Skin of body (tissue), 2 donors: ENCODE results near the gene KCNMA1. TPM values are rescaled to one million over a fixed set of nuclear protein-coding genes. Genes with fewer than 3 reads are reported as not detected.
"Not testable (repeated sequence)": the region's sequence is repeated elsewhere in the genome, so short reads cannot be mapped to it uniquely, and the experiment has no call there.

ENCODE experiments used
- DNase-seq: peaks from one replicate; lab custom pipeline; 2025; lab: John Stamatoyannopoulos, UW
- total RNA-seq: library from RNA; depleted of rRNA; stranded (reverse); fragments of >200 nt; gene quantifications from one replicate; pipeline ENCODE4 v1.2.3, GENCODE V29; 2014

KCNMA1 gene
- total RNA-seq, 1 donor from 2014 or later = 11.7 TPM

DNA sequence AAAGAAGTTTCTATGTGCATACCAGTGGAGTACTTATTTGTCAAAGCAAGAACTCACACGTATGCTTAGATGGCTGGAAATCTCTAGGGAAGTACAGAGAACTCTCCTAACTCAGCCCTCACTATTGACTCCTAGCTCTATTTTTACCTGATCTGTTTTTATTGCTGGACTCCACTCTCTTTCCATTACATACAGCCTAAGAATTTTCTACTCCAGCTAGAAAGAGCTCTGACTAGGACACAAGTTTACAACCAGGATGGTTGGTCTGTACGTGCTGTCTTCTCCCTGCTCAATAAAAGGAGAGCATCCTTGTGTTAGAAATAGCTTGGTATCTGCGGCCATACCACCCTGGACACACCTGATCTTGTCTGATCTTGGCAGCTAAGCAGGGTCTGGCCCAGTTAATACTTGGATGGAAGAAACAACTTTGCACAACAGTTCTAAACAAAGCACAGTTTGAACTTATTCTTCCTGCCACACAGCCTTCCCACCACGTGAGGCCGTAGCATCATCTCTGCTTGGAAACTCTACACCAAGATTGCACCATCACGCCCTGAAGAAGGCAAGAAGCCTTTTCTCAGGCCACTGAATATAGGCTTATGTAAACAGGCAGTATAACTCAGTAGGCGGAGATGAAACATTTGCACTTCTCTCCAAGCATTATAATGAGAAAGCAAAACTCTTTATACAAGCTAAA is 50.7 kb downstream of the KCNMA1 start:
- no peak for DNase-seq

DNA sequence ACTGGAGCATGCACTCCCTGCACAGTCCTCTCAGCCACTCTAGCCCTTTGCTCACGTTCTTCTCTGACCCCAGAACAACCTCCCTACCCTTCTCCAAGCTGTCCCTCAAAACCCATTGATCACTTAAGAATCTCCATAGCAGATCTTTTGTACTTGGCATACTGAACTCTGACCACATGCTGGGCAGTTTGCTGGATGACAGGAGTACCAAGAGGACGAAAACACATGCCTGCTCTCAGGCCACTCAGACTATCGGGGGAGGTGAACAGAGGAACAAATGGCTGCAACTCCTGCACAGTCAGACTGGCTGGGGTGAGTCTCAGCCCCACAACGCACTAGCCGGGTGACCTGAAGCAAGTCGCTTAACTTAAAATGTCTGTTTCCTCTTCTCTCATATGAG is 52.7 kb downstream of the KCNMA1 start:
- DNase-seq = no peak

DNA sequence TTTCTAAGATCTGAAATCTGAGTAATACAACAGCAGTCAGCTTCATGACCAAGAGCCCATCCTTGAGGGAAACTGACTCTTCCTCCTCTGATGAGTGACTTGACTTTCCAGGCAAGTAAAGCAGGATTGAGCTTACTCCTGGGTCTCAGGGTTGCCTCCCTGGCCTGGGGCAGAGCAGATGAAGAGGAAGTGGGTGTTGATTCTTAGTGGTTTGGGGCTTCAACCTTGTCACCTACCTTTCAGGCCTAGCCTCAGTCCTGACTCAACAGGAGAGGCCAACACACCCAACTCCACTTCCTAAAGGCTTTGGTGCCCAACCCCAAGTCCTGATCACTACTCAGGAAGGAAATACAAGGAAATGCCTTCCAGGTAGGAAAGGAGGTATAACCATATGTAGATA is 54.1 kb downstream of the KCNMA1 start:
- no peak for DNase-seq

DNA sequence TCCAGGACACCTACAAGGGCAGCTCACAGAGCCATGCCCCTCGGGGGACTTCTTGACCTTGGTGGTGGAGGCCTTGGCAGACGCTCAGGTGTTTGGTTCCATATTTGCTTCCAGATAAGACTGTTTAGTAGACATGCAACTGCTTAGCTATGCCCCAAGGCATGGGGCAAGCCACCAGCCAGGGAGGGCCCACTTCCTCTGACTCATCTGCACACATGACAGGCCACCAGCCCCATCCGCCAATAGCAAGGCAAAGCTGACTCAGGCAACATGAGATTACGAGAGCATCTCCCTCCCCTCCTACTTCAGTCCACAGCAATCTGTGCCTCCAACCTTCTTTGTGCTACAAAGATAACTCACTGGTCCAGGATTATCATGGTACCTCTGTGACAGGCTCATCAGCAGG is 54.9 kb downstream of the KCNMA1 start:
- DNase-seq = no peak

DNA sequence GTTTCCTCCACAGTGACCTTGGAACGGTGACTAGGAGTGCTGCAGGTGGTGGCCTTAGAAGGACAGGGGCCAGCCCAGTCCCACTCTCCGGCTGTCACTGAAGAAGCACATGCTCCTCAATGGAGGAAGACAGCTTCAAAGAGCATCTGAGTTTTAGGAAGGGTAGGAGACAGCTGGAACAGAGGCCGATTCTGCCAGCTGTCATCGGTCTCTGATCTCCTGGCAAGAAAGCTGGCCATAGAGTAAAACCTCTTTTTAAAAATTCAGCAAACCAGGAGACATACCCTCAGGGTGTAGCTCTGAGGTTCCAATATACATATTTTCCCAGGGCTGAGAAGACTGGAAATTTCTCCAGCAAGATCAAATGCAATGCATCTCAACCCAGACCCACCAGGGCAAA is 55.9 kb downstream of the KCNMA1 start:
- no peak for DNase-seq

DNA sequence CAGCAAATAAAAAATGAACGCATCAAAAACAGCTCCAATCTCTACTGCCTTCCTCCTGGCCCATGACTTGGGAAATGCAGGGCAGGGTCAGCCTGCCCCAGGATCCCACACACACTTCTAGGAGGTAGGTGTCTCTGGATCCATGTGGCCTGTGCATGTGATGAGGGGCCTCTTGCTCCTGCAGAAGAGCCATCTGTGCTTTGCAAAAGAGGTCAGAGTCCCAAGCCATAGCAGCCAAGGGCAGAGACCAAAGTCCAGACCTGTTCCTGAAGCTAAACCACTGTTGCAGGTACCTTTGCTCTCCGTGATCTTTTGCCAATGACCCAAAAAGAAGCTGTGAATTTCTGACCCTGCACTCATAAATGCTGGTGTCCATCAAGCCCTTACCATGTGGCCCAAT is 57.1 kb downstream of the KCNMA1 start:
- DNase-seq = no peak

DNA sequence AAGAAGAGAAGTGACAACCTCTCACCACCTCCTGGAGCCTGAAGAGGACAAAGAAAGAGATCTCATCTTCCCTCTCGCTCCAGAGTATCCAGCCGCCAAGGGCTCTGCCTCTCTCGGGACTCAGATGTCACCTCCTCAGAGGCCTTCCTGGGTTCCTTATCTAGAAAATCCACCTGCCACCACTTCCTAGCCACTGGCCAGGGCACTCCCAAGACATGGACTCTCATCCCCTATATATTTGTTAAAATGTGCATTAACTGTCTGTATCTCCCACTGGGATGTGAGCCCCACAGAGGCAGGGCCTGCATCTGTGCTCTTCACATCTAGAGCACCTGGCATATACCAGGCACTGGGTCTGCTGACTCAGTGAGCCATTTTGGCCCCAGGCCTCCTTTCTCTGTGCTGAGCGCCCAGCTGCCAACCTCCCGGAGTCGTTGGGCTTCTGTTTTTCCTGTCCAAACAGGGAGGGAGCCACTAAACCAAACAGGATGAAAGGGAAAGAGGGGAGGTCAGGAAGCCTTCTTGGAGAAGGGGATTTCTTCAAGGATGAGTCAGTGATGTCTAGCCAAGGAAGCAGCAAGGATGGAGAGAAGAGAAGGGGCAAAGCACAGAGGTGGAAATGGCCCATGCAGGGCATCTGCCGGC is 58.9 kb downstream of the KCNMA1 start:
- no peak for DNase-seq

DNA sequence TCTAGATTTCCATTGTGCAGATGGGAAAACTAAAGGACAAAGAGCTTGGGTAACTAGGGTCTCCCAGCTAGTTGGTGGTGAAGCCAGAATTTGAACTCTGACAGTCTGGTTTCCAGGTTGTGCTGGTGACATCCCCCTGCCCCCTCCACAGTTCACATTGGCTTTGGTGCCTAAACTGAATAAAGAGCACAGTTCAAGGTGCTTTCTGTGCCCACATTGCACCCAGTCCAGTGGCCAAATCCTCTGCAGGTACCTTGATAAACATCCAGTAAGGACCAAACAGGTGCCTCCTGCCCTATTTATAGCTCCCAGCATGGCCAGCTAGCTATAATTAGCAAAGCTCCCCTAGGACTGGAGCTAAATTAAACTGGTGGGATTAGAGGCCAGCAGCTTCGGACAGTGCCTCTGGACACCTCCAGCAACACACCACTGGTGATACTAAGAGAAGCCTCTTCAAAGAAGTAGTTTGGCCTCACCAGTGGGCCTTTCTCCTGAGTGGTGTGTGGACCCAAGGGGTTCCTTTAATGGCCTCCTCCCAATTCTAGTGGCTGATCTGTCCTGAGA is 59.9 kb downstream of the KCNMA1 start:
- no peak for DNase-seq

DNA sequence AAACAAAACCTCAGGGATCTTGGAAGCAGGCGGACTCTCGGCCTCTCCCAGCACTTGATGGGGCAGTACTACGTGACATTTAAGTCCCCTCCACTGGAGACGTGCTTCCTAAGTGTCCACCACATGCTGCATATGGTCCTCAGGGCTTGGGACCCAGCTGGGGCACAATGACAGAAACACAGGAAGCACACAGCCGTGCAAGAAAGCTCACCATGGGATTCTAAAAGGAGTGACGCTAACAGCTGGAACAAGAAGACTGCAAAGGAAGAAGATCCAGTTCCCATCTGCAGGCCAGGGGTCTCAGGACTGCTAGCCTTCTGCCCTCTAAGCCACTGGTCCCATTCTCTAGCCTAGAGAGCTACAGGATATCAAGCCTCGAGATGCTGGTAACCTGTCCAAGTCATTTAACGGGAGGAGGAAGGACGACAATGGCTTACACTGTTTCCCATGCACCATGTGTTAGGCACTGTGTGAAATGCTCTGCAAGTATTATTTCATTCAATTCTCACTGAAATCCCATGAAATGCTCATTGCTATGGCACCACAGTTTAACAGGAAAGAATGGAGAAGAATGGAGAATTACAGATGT is 61.1 kb downstream of the KCNMA1 start:
- DNase-seq = no peak

DNA sequence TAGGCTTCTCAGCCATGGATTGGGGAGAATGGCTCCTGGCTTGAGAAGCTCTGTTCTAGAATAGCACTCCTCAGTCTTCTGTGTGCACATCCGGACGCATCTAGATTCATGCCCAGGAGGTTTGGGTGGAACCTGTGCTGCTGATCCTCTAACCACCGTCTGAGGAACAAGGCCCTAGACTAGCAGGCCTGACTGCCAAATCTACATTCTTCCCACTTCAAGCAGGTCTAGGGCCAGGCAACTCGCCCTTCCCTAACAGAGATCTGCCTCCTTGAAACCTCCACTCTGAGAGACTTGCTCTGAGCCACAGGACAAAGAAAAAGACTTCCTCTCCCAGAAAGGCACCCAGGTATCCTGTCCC is 61.6 kb downstream of the KCNMA1 start:
- no peak for DNase-seq

DNA sequence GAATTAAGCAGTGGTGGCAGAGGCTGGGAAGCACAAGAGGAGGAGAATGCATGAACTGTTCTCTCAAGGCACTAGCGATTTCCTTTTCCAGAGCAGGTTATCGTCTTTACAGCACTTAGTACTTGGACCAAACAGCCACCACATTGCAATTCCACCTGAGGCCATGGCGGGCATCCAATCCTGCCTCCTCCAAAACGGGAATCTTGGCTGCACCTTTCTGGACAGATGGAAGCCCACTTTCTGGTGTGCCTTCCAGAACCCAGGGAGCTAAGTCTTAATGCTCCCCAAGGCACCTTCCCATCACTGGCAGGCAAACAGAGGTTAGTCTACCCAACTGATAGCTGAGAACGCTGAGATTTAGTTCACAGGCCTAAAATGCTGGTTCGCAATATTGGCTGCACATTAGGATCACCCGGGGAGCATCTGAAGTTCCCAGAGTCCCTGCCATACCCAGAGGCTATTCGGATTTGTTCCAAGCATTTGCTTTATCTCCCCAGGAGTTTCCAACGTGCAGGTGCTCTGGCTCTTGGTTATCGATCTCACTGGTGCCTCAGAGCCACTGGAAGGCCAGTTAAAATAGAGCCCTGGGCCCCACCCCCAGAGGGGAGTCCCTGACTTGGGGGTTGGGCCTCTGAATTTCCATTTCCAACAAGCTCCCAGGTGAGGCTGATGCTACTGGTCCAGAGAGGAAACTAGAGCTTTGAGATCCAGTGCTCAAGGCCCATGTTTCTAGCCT is 62.2 kb downstream of the KCNMA1 start:
- DNase-seq = no peak

DNA sequence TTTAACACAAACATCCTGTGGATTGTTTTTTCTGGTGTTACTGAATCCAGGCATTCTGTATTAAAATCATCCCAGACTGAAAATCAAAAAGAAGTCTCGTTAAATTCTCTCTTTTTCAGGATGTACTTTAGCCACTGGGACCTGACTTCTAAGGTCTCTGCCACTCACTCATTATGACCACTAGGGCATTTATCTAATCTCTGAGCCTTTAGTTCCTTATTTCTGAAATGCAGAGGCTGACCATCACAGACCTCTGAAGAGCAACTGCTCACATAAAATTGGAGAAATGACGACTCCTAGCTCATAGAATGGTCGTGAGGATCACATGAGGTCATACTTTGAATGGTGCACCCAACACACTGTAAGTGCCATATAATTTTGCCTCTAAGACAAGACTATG is 63.2 kb downstream of the KCNMA1 start:
- DNase-seq = no peak

DNA sequence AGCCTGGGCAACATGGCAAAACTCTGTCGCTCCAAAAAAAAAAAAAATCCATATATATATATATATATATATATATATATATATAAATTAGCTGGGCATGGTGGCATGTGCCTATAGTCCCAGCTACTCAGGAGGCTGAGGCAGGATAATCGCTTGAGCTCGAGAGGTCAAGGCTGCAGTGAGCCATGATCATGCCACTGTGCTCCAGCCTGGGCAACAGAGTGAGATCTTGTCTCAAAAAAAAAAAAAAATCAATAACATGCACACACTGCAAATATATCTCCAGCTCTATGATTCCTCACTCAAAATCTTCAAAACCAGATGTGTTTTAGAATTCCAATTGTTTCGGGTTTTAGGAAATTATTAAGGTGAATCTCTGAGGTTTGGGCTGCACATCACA is 65.1 kb downstream of the KCNMA1 start:
- DNase-seq = not testable (repeated sequence)

DNA sequence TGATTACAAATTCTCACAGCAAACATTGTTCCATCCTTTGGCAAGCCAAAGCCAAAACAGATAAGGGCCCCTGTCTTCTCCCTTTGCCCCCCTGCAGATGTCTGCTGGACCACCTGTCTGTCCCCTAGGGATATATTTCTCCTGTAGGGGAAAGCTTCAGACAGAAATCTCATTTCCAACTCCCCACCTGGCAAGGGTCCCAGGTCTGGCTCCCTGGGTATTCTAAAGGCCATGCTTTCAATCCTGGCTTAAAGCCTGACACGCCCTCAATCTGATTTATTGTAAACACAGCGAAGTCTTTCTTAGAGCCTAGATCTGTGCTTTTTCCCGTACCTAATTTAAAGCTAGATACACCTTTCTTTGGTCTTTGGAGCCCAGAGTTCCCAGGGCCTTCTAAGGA is 66.1 kb downstream of the KCNMA1 start:
- DNase-seq = no peak

DNA sequence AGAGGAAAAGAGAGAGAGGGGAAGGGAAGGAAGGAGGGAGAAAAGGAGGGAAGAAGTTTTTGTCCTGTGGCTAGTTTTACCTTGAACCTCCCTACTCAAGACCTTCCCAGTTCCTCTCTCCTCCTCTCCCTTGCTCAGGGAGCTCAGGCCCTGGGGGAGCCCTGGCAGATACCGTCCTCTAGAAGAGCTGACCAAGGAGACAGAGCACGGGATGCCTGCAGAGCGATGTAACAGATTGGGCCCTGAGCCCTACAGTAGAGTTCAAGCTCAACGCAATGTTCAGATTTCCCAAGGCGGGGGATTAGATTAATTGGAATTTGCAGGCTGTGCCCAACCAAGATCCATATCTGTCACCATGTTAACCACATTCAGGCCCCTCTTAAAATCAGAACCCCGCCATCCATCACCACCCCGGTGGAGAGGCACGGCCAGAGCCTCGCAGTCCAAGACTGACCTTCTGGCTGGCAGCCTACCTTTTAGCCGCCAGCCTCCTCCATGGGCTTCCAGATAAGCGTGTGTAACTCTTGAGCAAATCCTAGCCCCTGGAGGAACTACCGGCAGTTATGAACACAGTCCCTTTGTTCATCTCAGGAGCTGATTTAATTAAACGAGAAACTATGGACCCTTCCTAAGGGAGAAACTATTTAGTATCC is 70.6 kb downstream of the KCNMA1 start:
- no peak for DNase-seq

DNA sequence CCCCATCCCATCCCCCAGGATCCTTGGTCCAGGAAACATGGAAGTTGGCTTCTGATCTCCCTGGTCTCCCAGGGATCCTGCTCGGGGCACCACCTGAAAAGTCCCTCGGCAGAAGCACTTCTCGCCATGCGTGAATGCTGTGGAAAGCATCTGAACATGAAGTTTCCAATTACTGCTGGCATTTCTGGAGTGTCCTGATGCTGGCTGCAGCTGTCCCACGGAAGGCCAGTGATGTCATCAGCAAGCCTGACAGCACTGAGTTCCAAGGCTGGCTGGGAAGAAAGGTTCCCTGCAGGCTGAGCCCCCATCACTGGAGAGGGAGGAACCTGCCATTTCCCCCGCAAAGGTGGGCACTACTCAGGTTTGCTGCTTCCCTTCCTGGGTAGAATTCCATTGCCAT is 71.4 kb downstream of the KCNMA1 start:
- DNase-seq = no peak

DNA sequence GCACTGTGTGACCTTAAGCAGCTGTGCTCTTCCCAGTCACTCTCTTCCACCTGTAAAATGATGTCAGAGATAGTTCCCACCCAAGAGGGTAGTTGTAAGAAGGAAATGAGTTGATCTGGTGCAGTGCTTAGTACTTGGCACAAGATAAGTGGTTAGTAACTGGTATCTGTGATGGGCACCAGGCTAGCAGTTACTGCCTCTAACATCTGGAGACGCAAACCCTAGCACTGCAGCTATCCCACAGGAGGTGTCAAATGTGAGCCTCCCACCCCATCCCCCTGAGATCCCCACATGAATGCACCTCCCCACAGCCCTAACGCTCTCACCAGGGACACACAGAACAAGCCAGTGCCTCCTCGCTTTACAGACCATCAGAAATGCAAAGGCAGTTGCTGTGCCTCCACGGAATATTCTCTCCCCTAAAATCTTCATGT is 72.0 kb downstream of the KCNMA1 start:
- no peak for DNase-seq

DNA sequence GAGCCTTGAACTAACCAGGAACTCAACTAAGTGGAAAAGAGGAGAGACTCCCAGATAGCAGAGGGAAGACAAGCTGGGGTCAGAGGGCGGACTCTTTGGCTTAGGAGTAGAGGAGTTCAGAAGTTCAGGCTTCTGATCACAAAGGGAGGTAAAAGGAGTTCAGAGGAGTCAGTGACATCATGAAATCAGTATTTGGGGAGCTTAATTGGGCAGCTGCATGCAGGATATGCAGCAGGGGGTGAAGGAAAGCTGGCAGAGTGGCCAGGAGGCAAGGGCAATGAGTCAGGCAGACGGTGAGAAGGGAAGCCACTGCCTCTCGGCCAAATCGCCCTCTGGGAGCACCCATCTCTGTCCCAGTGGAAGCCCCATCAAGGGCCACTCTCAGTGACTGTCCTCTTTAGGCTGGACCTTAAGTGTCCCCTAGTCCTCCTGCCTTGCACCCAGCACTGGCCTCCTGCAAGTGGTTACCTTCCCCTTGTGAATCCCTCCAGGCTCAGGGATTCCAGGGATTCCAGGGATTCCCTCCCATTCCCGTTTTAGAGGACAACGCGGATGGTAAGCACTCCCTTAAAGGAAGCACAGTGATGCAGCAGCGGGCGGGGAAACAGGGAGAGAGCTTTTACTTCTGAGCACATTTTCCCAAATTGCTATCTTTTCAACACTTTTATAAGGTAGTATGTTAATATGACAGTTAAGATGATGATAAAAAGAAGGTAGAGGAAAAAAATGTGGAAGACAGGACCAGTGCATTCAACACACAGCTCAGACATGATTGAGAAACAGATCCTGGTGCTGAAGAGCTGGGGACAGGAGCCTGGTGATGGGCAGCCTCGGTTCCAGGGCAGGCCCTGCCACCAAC is 72.6 kb downstream of the KCNMA1 start:
- no peak for DNase-seq

DNA sequence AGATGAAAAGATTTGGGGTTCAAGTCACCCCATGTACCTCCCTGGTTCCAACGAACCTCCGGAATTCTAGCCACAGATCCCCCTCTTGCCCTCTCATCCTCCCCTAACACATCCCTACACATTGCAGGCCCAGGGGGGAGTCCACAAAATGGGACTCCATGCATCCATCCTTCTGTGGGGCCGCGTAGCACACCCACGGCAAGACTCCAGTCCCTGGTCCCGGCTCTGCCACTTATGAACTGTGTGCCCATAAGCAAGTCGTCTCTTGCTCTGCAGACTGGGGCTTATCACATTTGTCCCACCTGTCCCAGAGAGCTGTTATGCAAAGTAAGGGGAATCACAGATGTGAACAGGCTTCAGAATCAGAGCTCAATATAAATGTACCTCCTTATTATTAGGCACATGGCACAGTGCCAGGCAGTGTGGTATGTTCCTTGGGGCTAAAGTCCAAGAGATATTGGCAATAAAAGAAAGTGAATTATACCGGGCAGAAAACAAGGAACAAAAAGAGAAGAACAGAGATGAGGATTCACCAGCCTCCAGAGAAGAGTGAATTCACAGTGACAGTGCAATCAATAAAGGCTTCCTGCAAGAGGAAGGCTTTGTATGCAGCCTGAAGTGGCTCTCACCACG is 73.9 kb downstream of the KCNMA1 start:
- DNase-seq = no peak

DNA sequence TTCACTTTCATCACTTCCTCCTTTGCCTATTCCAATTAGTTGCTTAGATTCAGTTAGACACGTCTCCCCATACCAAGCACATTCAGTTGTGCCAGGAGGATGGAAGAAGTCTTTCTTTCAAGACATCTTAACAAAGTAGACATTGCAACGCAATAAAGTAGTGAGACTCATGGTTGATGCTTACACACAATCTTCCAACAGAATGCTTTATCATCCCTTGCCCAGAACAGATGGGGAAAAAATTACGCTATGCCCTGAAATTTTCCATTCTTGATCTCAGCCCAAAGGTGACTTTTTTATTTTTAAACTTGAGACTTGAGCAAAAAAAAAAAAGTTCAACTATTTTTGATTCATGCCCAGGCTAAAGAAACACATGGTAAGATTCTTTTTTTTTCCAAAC is 74.9 kb downstream of the KCNMA1 start:
- no peak for DNase-seq
